SK-N-SH treated with all-trans-retinoic acid at 6 μM for 48 hours (cell line): Measurements from ENCODE around the gene TAF1L.

ENCODE experiments used
- BACH2 ChIP-seq: fragments of 250-450 bp; sonication (Bioruptor Pico); IDR thresholded peaks from 2 replicates; pipeline ENCODE4 v1.9.0; 2021; ENCODE audit warnings: mild to moderate bottlenecking, borderline replicate concordance
- CREB5 ChIP-seq: fragments of 250-450 bp; sonication (Bioruptor Pico); IDR thresholded peaks from 2 replicates; pipeline ENCODE4 v1.5.1; 2020; ENCODE audit warnings: low read depth, mild to moderate bottlenecking, moderate library complexity
- CSDC2 ChIP-seq: fragments of 250-450 bp; sonication (Bioruptor Pico); IDR thresholded peaks from 2 replicates; pipeline ENCODE4 v1.5.0; 2020; ENCODE audit warnings: mild to moderate bottlenecking, moderate library complexity
- GLIS3 ChIP-seq: fragments of 250-450 bp; sonication (Bioruptor Pico); IDR thresholded peaks from 2 replicates; pipeline ENCODE4 v1.5.0; 2020; ENCODE audit warnings: mild to moderate bottlenecking, moderate library complexity
- OSR1 ChIP-seq: fragments of 250-450 bp; sonication (Bioruptor Pico); IDR thresholded peaks from 2 replicates; pipeline ENCODE4 v1.8.0; 2022; ENCODE audit warnings: moderate library complexity, mild to moderate bottlenecking, inconsistent platforms
- PATZ1 ChIP-seq: fragments of 250-450 bp; sonication (Bioruptor Pico); IDR thresholded peaks from 2 replicates; pipeline ENCODE4 v1.8.0; 2020; ENCODE audit warnings: mild to moderate bottlenecking, moderate library complexity, borderline replicate concordance
- POU6F1 ChIP-seq: fragments of 250-450 bp; sonication (Bioruptor Pico); IDR thresholded peaks from 2 replicates; pipeline ENCODE4 v1.8.0; 2021; ENCODE audit warnings: low read depth, mild to moderate bottlenecking, moderate library complexity, borderline replicate concordance
- RARB ChIP-seq: fragments of 250-450 bp; sonication (Bioruptor Pico); IDR thresholded peaks from 2 replicates; pipeline ENCODE4 v1.8.0; 2021; ENCODE audit warnings: mild to moderate bottlenecking, moderate library complexity
- SNAI2 ChIP-seq: fragments of 250-450 bp; sonication (Bioruptor Pico); IDR thresholded peaks from 2 replicates; pipeline ENCODE4 v1.5.0; 2020; ENCODE audit warnings: mild to moderate bottlenecking, moderate library complexity
- TCF4 ChIP-seq: fragments of 250-450 bp; sonication (Bioruptor Pico); IDR thresholded peaks from 2 replicates; pipeline ENCODE4 v1.8.0; 2021; ENCODE audit warnings: mild to moderate bottlenecking, moderate library complexity, borderline replicate concordance
- ZFP3 ChIP-seq: fragments of 250-450 bp; sonication (Bioruptor Pico); IDR thresholded peaks from 2 replicates; pipeline ENCODE4 v1.5.0; 2020; ENCODE audit warnings: mild to moderate bottlenecking, moderate library complexity
- ZFP30 ChIP-seq: fragments of 450-650 bp; formaldehyde crosslinking; IDR thresholded peaks from 2 replicates; pipeline ENCODE4 v1.5.0; 2022; ENCODE audit warnings: mild to moderate bottlenecking, moderate library complexity
- ZNF70 ChIP-seq: fragments of 450-650 bp; formaldehyde crosslinking; IDR thresholded peaks from 2 replicates; pipeline ENCODE4 v1.5.0; 2020; ENCODE audit warnings: mild to moderate bottlenecking, moderate library complexity

GRCh38 chr9:32671333-32671732, 35.9 kb upstream of the TAF1L start:
- no peak for TF ChIP-seq PATZ1
- no peak for TF ChIP-seq ZFP30 (CRISPR knock-in tag)
- no peak for TF ChIP-seq CREB5
- no peak for TF ChIP-seq POU6F1 (CRISPR knock-in tag)
- TF ChIP-seq ZFP3 (CRISPR knock-in tag): no peak
- no peak for TF ChIP-seq RARB (CRISPR knock-in tag)
- TF ChIP-seq SNAI2 (CRISPR knock-in tag): no peak
- no peak for TF ChIP-seq ZNF70 (CRISPR knock-in tag)
- TF ChIP-seq OSR1: no peak
- TF ChIP-seq CSDC2 (CRISPR knock-in tag): no peak
- no peak for TF ChIP-seq TCF4
- no peak for TF ChIP-seq GLIS3 (CRISPR knock-in tag)
- TF ChIP-seq BACH2 (CRISPR knock-in tag): no peak
